Suprapubic skin (tissue), 4 donors: Measurements from ENCODE around the gene CYP3A4.

Experiments
- EP300 ChIP-seq: sonication (generic); formaldehyde crosslinking; IDR thresholded peaks from one replicate; pipeline ENCODE4 v1.6.1; 2017; ENCODE audit warnings: antibody characterized with exemption
- POLR2A ChIP-seq, 2 donors: fragments of 450-650 bp; IDR thresholded peaks; one replicate each; pipeline ENCODE4 v1.6.1; 2017; ENCODE audit warnings: antibody characterized with exemption in 2 of 2, mild to moderate bottlenecking in 2 of 2, moderate library complexity in 2 of 2
- POLR2AphosphoS5 ChIP-seq, 3 donors: sonication (generic); formaldehyde crosslinking; IDR thresholded peaks; one replicate each; pipeline ENCODE4 v1.6.1; 2017; ENCODE audit warnings: antibody characterized with exemption in 3 of 3
- TF ChIP-seq, protein P1 (sequence below), 2 donors: fragments of 200-600 bp in 1 of 2; fragments of 450-650 bp in 1 of 2; sonication (generic) in 1 of 2; IDR thresholded peaks; one replicate each; pipeline ENCODE4 v1.5.1; 2016 to 2019; ENCODE audit warnings: antibody characterized with exemption in 2 of 2, mild to moderate bottlenecking in 1 of 2, moderate library complexity in 1 of 2

DNA sequence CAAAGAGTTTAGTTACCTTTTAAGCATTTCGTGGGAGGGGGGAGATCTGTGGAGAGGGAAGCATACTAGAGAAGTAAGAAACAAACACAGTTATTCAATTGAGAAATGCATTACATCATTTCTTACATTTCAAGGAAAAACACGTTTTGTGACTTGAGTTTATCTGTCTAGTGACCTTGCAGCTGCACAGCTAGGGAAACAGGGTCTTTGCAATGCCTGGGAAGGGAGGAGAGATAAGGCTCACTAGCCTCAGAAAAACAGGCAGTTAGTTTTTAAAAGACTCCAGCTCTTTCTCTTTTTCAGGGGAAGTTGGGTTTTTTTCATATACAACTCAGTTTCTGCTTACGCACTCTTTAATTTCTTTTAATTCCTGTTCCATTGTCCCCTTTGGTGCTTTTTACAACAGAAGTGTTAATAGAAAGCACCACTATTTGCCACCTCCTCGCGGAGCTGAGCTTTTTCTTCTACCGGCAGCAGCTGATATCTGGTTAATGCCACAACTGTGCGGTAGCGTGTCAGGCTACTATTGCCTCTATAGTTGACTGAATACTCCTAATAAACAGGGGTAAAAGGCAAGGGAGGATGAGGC lies 49.4 kb upstream of the CYP3A4 start:
- TF ChIP-seq, protein P1, sequence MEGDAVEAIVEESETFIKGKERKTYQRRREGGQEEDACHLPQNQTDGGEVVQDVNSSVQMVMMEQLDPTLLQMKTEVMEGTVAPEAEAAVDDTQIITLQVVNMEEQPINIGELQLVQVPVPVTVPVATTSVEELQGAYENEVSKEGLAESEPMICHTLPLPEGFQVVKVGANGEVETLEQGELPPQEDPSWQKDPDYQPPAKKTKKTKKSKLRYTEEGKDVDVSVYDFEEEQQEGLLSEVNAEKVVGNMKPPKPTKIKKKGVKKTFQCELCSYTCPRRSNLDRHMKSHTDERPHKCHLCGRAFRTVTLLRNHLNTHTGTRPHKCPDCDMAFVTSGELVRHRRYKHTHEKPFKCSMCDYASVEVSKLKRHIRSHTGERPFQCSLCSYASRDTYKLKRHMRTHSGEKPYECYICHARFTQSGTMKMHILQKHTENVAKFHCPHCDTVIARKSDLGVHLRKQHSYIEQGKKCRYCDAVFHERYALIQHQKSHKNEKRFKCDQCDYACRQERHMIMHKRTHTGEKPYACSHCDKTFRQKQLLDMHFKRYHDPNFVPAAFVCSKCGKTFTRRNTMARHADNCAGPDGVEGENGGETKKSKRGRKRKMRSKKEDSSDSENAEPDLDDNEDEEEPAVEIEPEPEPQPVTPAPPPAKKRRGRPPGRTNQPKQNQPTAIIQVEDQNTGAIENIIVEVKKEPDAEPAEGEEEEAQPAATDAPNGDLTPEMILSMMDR (IDR thresholded peaks at IDR 0.05) = no peak
- TF ChIP-seq POLR2AphosphoS5 (IDR thresholded peaks at IDR 0.05) (no peak), POLR2A (IDR thresholded peaks at IDR 0.05) (no peak), EP300 (no peak)
